Inflammatory macrophage treated with lipopolysaccharide for 4 hours (primary cell): ENCODE measurements around the gene SS18.

Experiments
- DNase-seq: peaks from one replicate; pipeline ENCODE4 v3.0.0-alpha.2; 2020

Gene SS18

GRCh38 chr18:25992566-25992965 is 97.8 kb downstream of the SS18 start:
- no peak for DNase-seq

- DNase-seq, result no peak
These were observed 99.9 kb downstream of the SS18 start for GRCh38 chr18:25990473-25990872.

GRCh38 chr18:25985707-25986394 is 104.6 kb downstream of the SS18 start:
- no peak for DNase-seq

- DNase-seq, result no peak
These were observed 106.7 kb downstream of the SS18 start for GRCh38 chr18:25983730-25984129.

- no peak for DNase-seq
These were observed 107.5 kb downstream of the SS18 start for GRCh38 chr18:25982961-25983360.

GRCh38 chr18:25982153-25982552 is 108.3 kb downstream of the SS18 start:
- no peak for DNase-seq

- no peak for DNase-seq
These were observed 110.9 kb downstream of the SS18 start for GRCh38 chr18:25979369-25980040.

- DNase-seq, result no peak
These were observed 113.9 kb downstream of the SS18 start for GRCh38 chr18:25976554-25976953.

GRCh38 chr18:25974630-25975077 is 115.8 kb downstream of the SS18 start:
- DNase-seq, result no peak
